SJSA1 (cell line): ENCODE results near the gene ADRA1B. TPM values are rescaled to one million over a fixed set of nuclear protein-coding genes. Genes with fewer than 3 reads are reported as not detected.
A peak's percentile ranks its signal among the peaks of the same experiment; 100 is the strongest.

ENCODE experiments used
- DNase-seq, 2 experiments: peaks; one replicate each; pipeline ENCODE4 v3.0.0-alpha.2; 2015 to 2020; ENCODE audit warnings: low spot score in 2 of 2, low read depth in 1 of 2
- H3K27ac ChIP-seq: fragments of 250-450 bp; sonication (Bioruptor Pico); 2 replicates; pipeline ENCODE4 v1.5.1; 2020; ENCODE audit warnings: mild to moderate bottlenecking, moderate library complexity
- H3K27me3 ChIP-seq: fragments of 250-450 bp; sonication (Bioruptor Pico); replicated peaks from 2 replicates; pipeline ENCODE4 v1.5.1; 2020; ENCODE audit warnings: mild to moderate bottlenecking, moderate library complexity
- H3K36me3 ChIP-seq: fragments of 250-450 bp; sonication (Bioruptor Pico); 2 replicates; pipeline ENCODE4 v1.5.1; 2020; ENCODE audit warnings: mild to moderate bottlenecking
- H3K4me1 ChIP-seq: fragments of 250-450 bp; sonication (Bioruptor Pico); replicated peaks from 2 replicates; pipeline ENCODE4 v1.6.1; 2021; ENCODE audit warnings: mild to moderate bottlenecking
- H3K4me3 ChIP-seq: fragments of 250-450 bp; sonication (Bioruptor Pico); 2 replicates; pipeline ENCODE4 v1.5.1; 2020; ENCODE audit warnings: mild to moderate bottlenecking
- H3K9me3 ChIP-seq: fragments of 250-450 bp; sonication (Bioruptor Pico); replicated peaks from 2 replicates; pipeline ENCODE4 v1.5.1; 2020; ENCODE audit warnings: mild to moderate bottlenecking
- total RNA-seq: library from RNA; depleted of rRNA; stranded (reverse); fragments of >200 nt; shearing (Covaris generic); gene quantifications from 2 replicates; pipeline ENCODE4 v1.2.3, GENCODE V29; 2014

ADRA1B gene
- total RNA-seq, 1 experiment from 2014 or later = 4.4 TPM

GRCh38 chr5:159923008-159923407, 6.7 kb downstream of the ADRA1B start:
- H3K9me3 ChIP-seq = no peaks in the 10 kb centered on the region
- peaks cover 17% of the 10 kb centered on the region for H3K4me1 ChIP-seq
- peaks cover 19% of the 10 kb centered on the region for H3K36me3 ChIP-seq
- no peak overlapping the region for H3K27ac ChIP-seq
- no peak for DNase-seq
- no peak overlapping the region for H3K4me3 ChIP-seq
- no peaks in the 10 kb centered on the region for H3K27me3 ChIP-seq

- no peaks in the 10 kb centered on the region for H3K27me3 ChIP-seq
- H3K36me3 ChIP-seq = 0 out of 2 replicates have a peak, but pooled peaks cover 5% of the 10 kb centered on the region
- H3K9me3 ChIP-seq = no peaks in the 10 kb centered on the region
- peak overlapping the region; percentile 9; the same call in 1 of the 2 replicates for H3K4me3 ChIP-seq
- DNase-seq = peak; percentile 89 to 94
- peaks cover 25% of the 10 kb centered on the region for H3K4me1 ChIP-seq
- peak overlapping the region; percentile 51 for H3K27ac ChIP-seq
These were observed 12.0 kb downstream of the ADRA1B start for GRCh38 chr5:159928122-159928909.

- H3K27me3 ChIP-seq = no peaks in the 10 kb centered on the region
- H3K36me3 ChIP-seq = 0 out of 2 replicates have a peak, but pooled peaks cover 5% of the 10 kb centered on the region
- peaks cover 27% of the 10 kb centered on the region for H3K4me1 ChIP-seq
- no peaks in the 10 kb centered on the region for H3K9me3 ChIP-seq
- peak overlapping the region; percentile 51; the same call in 1 of the 2 replicates for H3K27ac ChIP-seq
- no peak for DNase-seq
- H3K4me3 ChIP-seq = no peak overlapping the region
These were observed 12.9 kb downstream of the ADRA1B start for GRCh38 chr5:159929176-159929575.

GRCh38 chr5:159933531-159934485, 17.5 kb downstream of the ADRA1B start:
- peak in 1 of 2 experiments; percentile 45 for DNase-seq

GRCh38 chr5:159935946-159936345, 19.7 kb downstream of the ADRA1B start:
- Histone ChIP-seq H3K36me3 (no peaks in the 10 kb centered on the region), H3K4me1 (peaks cover 4% of the 10 kb centered on the region; the same call in 1 of the 2 replicates), H3K9me3 (no peaks in the 10 kb centered on the region), H3K27me3 (no peaks in the 10 kb centered on the region), H3K4me3 (no peak overlapping the region), H3K27ac (no peak overlapping the region)
- DNase-seq = no peak

More at GRCh38 chr5:159933531-159934485, 17.5 kb downstream of the ADRA1B start:
- Histone ChIP-seq H3K9me3 (no peaks in the 10 kb centered on the region), H3K27ac (no peak overlapping the region), H3K36me3 (no peaks in the 10 kb centered on the region), H3K27me3 (no peaks in the 10 kb centered on the region), H3K4me1 (peaks cover 11% of the 10 kb centered on the region), H3K4me3 (no peak overlapping the region)

GRCh38 chr5:159936686-159937329, 20.5 kb downstream of the ADRA1B start:
- H3K27me3 ChIP-seq = no peaks in the 10 kb centered on the region
- DNase-seq = no peak
- H3K4me3 ChIP-seq = no peak overlapping the region
- no peaks in the 10 kb centered on the region for H3K9me3 ChIP-seq
- no peak overlapping the region for H3K27ac ChIP-seq
- peaks cover 4% of the 10 kb centered on the region; the same call in 1 of the 2 replicates for H3K4me1 ChIP-seq
- 0 out of 2 replicates have a peak, but pooled peaks cover 5% of the 10 kb centered on the region for H3K36me3 ChIP-seq

GRCh38 chr5:159937580-159937979, 21.3 kb downstream of the ADRA1B start:
- H3K27me3 ChIP-seq = no peaks in the 10 kb centered on the region
- H3K27ac ChIP-seq = no peak overlapping the region
- DNase-seq = no peak
- H3K9me3 ChIP-seq = no peaks in the 10 kb centered on the region
- H3K4me3 ChIP-seq = no peak overlapping the region
- 0 out of 2 replicates have a peak, but pooled peaks cover 5% of the 10 kb centered on the region for H3K36me3 ChIP-seq
- peaks cover 4% of the 10 kb centered on the region; the same call in 1 of the 2 replicates for H3K4me1 ChIP-seq

- Histone ChIP-seq H3K4me3 (no peak overlapping the region), H3K4me1 (no peaks in the 10 kb centered on the region), H3K27ac (no peak overlapping the region), H3K36me3 (0 out of 2 replicates have a peak, but pooled peaks cover 5% of the 10 kb centered on the region), H3K27me3 (no peaks in the 10 kb centered on the region), H3K9me3 (no peaks in the 10 kb centered on the region)
- no peak for DNase-seq
These were observed 27.0 kb downstream of the ADRA1B start for GRCh38 chr5:159943326-159943725.

- Histone ChIP-seq H3K4me1 (no peaks in the 10 kb centered on the region), H3K9me3 (no peaks in the 10 kb centered on the region), H3K4me3 (no peak overlapping the region), H3K27me3 (no peaks in the 10 kb centered on the region), H3K27ac (no peak overlapping the region), H3K36me3 (0 out of 2 replicates have a peak, but pooled peaks cover 5% of the 10 kb centered on the region)
- DNase-seq = no peak
These were observed 27.8 kb downstream of the ADRA1B start for GRCh38 chr5:159944056-159944600.

GRCh38 chr5:159945359-159945758, 29.1 kb downstream of the ADRA1B start:
- H3K27me3 ChIP-seq = no peaks in the 10 kb centered on the region
- DNase-seq = no peak
- H3K4me3 ChIP-seq = no peak overlapping the region
- 0 out of 2 replicates have a peak, but pooled peaks cover 5% of the 10 kb centered on the region for H3K36me3 ChIP-seq
- no peak overlapping the region for H3K27ac ChIP-seq
- no peaks in the 10 kb centered on the region for H3K4me1 ChIP-seq
- H3K9me3 ChIP-seq = no peaks in the 10 kb centered on the region

- Histone ChIP-seq H3K27ac (no peak overlapping the region), H3K9me3 (no peaks in the 10 kb centered on the region), H3K27me3 (no peaks in the 10 kb centered on the region), H3K4me3 (no peak overlapping the region), H3K36me3 (no peaks in the 10 kb centered on the region), H3K4me1 (peaks cover 6% of the 10 kb centered on the region)
- no peak for DNase-seq
These were observed 31.6 kb downstream of the ADRA1B start for GRCh38 chr5:159947708-159948358.

- Histone ChIP-seq H3K36me3 (no peaks in the 10 kb centered on the region), H3K9me3 (no peaks in the 10 kb centered on the region), H3K27me3 (no peaks in the 10 kb centered on the region), H3K27ac (0 out of 2 replicates have a peak overlapping the region, but pooled peaks have one; percentile 4), H3K4me3 (no peak overlapping the region), H3K4me1 (peaks cover 28% of the 10 kb centered on the region)
- DNase-seq = no peak
These were observed 35.1 kb downstream of the ADRA1B start for GRCh38 chr5:159951387-159951786.
